Lung (tissue), 12 donors: ENCODE measurements around the gene MYLIP. TPM values are rescaled to one million over a fixed set of nuclear protein-coding genes. Genes with fewer than 3 reads are reported as not detected.

ENCODE experiments used
- ATAC-seq: fragments of 200-7000 bp; cut with Tn5 transposase; one replicate; pipeline ENCODE4 v1.9.1; 2020; ENCODE audit warnings: moderate number of reproducible peaks; ENCODE audit not compliant: insufficient read depth, low FRiP score
- DNase-seq, 3 donors: peaks; one replicate each; pipeline ENCODE4 v3.0.0-alpha.2; 2013 to 2017
- H3K27ac ChIP-seq, 2 donors: one replicate each; pipeline ENCODE4 v1.5.1; 2013; ENCODE audit warnings: mild to moderate bottlenecking in 2 of 2, moderate library complexity in 2 of 2, control low read depth in 1 of 2, inconsistent platforms in 1 of 2, low read depth in 1 of 2, low read length in 1 of 2
- H3K27me3 ChIP-seq, 3 donors: one replicate each; pipeline ENCODE4 v1.5.1; 2013; ENCODE audit warnings: low read length in 2 of 3; ENCODE audit not compliant: control insufficient read depth in 3 of 3, insufficient read depth in 3 of 3
- H3K36me3 ChIP-seq, 4 donors: one replicate each; pipeline ENCODE4 v1.5.1; 2013; ENCODE audit warnings: low read length in 4 of 4, mild to moderate bottlenecking in 1 of 4, moderate library complexity in 1 of 4; ENCODE audit not compliant: control insufficient read depth in 4 of 4, insufficient read depth in 4 of 4
- H3K4me1 ChIP-seq, 5 donors: one replicate each; pipeline ENCODE4 v1.5.1; 2013; ENCODE audit warnings: low read length in 5 of 5, mild to moderate bottlenecking in 2 of 5, moderate library complexity in 1 of 5; ENCODE audit not compliant: control insufficient read depth in 5 of 5, insufficient read depth in 5 of 5
- H3K4me3 ChIP-seq: one replicate; pipeline ENCODE4 v1.5.1; 2013; ENCODE audit warnings: mild to moderate bottlenecking, control low read depth, moderate library complexity
- H3K9ac ChIP-seq, 2 donors: one replicate each; pipeline ENCODE4 v1.5.1; 2013; ENCODE audit warnings: low read length in 2 of 2, control low read depth in 1 of 2; ENCODE audit not compliant: insufficient read depth in 1 of 2
- H3K9me3 ChIP-seq, 4 donors: one replicate each; pipeline ENCODE4 v1.5.1; 2013; ENCODE audit warnings: low read length in 3 of 4, mild to moderate bottlenecking in 1 of 4, moderate library complexity in 1 of 4; ENCODE audit not compliant: control insufficient read depth in 4 of 4, insufficient read depth in 3 of 4
- CTCF ChIP-seq: IDR thresholded peaks from 2 replicates; pipeline ENCODE4 v1.5.1; 2012; ENCODE audit warnings: mild to moderate bottlenecking; ENCODE audit errors: control extremely low read depth, extremely low read depth
- WGBS, 2 donors: extraction: QIAGEN DNeasy Blood & Tissue Kit; methylation state at CpG; one replicate each; pipeline ENCODE4 v1.1.7; 2013; 5-methylcytosine and 5-hydroxymethylcytosine counted together
- polyA plus RNA-seq, 2 donors: library from polyadenylated mRNA; stranded (reverse); fragments of 200-250 nt; gene quantifications; one replicate each; pipeline ENCODE4 v1.2.1, GENCODE V29; 2013
- total RNA-seq, 2 donors: library from RNA; depleted of rRNA in 1 of 2; stranded (reverse); fragments of >200 nt in 1 of 2; gene quantifications; one replicate each; pipeline ENCODE4 v1.2.1, GENCODE V29; 2014 to 2021
- donor health status: control.
- donor health status: control.
- donor health status: Bipolar disorder and iron deficiency.
- donor health status: healthy.
- donor health status: DM: yes; HTN: yes; CAD: no.

The MYLIP gene
- total and polyA plus RNA-seq, 4 donors, result 16.7 to 118 (median 26.1) TPM

GRCh38 chr6:16092140-16092539 is 36.7 kb upstream of the MYLIP start:
- TF ChIP-seq CTCF, result no peak
- no peaks in the 10 kb centered on the region for H3K27me3 ChIP-seq
- 37 to 63% methylated on average over 4 of the region's 4 CpGs for WGBS, 2 donors

DNA sequence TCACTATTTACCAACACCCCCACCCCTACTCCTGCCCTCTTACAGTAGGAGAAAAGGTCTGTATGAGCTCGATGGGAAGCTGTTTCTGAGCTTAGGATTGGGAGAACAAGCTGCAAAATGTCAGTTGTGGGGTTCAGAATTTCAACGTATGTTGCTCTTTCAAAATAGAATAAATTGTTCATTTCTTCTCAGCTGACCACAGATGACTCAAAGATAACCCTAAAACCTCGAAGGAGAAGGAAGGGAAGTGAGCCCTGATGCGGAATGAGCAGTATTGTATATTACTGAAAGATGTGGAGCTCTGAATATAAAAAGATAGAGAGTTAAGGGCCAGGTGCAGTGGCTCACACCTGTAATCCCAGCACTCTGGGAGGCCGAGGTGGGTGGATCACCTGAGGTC is 35.9 kb upstream of the MYLIP start:
- Histone ChIP-seq H3K36me3 (no peaks in the 10 kb centered on the region), H3K9me3 (peaks cover 0 to 3% (median 0%) of the 10 kb centered on the region in 4 donors), H3K9ac (no peak overlapping the region), H3K27ac (no peak overlapping the region), H3K4me1 (peaks cover 0 to 4% (median 0%) of the 10 kb centered on the region in 5 donors), H3K27me3 (no peaks in the 10 kb centered on the region), H3K4me3 (no peak overlapping the region)
- DNase-seq (no peak), ATAC-seq (no peak)
- TF ChIP-seq CTCF, result no peak
- WGBS, 2 donors, result 50 to 63% methylated on average over 5 of the region's 5 CpGs

More at GRCh38 chr6:16092140-16092539, 36.7 kb upstream of the MYLIP start:
- H3K4me1 ChIP-seq, result peaks cover 0 to 4% (median 0%) of the 10 kb centered on the region in 5 donors
- ATAC-seq (no peak), DNase-seq (no peak)
- no peak overlapping the region for H3K4me3 ChIP-seq
- no peaks in the 10 kb centered on the region for H3K9me3 ChIP-seq
- no peak overlapping the region for H3K9ac ChIP-seq
- no peaks in the 10 kb centered on the region for H3K36me3 ChIP-seq
- no peak overlapping the region for H3K27ac ChIP-seq

DNA sequence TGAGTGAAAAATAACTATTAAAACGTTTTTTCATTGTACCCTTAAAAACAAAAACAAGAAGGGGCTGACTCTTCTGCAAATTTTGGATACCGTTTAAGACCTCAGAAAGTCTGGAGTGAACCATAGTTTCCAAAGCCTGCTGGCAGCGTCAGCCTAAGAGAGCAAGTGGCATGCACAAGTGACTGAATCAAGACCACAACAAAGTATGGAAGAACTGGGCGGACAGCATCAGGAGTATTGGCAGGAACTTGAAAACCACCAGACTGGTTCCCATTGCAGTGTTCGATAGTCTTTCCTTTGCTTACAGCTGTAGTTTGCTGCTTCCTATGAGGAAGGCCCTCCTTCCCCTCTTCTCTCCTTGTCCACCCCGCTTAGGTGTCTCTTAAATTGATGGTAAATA is 33.7 kb upstream of the MYLIP start:
- H3K27ac ChIP-seq, result no peak overlapping the region
- H3K27me3 ChIP-seq, result no peaks in the 10 kb centered on the region
- H3K4me3 ChIP-seq, result no peak overlapping the region
- TF ChIP-seq CTCF, result no peak
- no peak overlapping the region for H3K9ac ChIP-seq
- H3K9me3 ChIP-seq, result peaks cover 0 to 3% (median 3%) of the 10 kb centered on the region in 4 donors
- no peaks in the 10 kb centered on the region for H3K36me3 ChIP-seq
- H3K4me1 ChIP-seq, result peaks cover 0 to 2% (median 0%) of the 10 kb centered on the region in 5 donors
- 59 to 71% methylated on average over 6 of the region's 6 CpGs for WGBS, 2 donors
- ATAC-seq (no peak), DNase-seq (no peak)
